Ishikawa (cell line): ENCODE measurements around the gene MBD3.

Source experiments
- CREB1 ChIP-seq: IDR thresholded peaks from 2 replicates; pipeline ENCODE4 v1.6.1; 2012; ENCODE audit warnings: low read depth
- NFIC ChIP-seq: IDR thresholded peaks from 2 replicates; pipeline ENCODE4 v1.6.1; 2012
- RAD21 ChIP-seq: IDR thresholded peaks from 2 replicates; pipeline ENCODE4 v1.6.1; 2012; ENCODE audit warnings: low read depth
- TAF1 ChIP-seq: IDR thresholded peaks from 2 replicates; pipeline ENCODE4 v1.6.1; 2012; ENCODE audit warnings: low read depth, mild to moderate bottlenecking
- USF1 ChIP-seq: IDR thresholded peaks from 2 replicates; pipeline ENCODE4 v1.6.1; 2012
- YY1 ChIP-seq: IDR thresholded peaks from 2 replicates; pipeline ENCODE4 v1.6.1; 2012; ENCODE audit warnings: low read depth
- TF ChIP-seq, protein P1 (sequence below): IDR thresholded peaks from 2 replicates; pipeline ENCODE4 v1.6.1; 2012; ENCODE audit warnings: low read depth, mild to moderate bottlenecking

DNA sequence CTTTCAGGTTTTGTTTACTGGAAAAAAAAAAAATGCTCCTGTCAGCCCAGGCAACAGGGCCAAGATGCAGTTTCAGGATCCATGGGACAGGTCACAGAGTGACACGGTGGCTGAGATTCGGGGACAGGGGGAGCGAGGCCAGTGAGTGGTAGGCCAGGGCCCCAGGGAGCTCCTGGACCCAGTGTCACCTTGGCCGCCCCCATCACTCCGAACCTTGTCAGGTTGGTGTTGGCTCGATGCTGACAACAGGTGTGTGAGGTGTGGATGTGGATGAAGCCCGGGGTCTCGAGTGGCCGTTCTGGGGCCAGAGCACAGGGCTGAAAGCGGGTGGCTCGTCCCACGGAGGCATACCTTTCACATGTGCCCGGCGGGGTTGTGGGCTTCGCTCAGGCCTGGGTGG, 18.7 kb upstream of the MBD3 start:
- TF ChIP-seq CREB1: no peak
- TF ChIP-seq YY1: no peak
- TF ChIP-seq, protein P1, sequence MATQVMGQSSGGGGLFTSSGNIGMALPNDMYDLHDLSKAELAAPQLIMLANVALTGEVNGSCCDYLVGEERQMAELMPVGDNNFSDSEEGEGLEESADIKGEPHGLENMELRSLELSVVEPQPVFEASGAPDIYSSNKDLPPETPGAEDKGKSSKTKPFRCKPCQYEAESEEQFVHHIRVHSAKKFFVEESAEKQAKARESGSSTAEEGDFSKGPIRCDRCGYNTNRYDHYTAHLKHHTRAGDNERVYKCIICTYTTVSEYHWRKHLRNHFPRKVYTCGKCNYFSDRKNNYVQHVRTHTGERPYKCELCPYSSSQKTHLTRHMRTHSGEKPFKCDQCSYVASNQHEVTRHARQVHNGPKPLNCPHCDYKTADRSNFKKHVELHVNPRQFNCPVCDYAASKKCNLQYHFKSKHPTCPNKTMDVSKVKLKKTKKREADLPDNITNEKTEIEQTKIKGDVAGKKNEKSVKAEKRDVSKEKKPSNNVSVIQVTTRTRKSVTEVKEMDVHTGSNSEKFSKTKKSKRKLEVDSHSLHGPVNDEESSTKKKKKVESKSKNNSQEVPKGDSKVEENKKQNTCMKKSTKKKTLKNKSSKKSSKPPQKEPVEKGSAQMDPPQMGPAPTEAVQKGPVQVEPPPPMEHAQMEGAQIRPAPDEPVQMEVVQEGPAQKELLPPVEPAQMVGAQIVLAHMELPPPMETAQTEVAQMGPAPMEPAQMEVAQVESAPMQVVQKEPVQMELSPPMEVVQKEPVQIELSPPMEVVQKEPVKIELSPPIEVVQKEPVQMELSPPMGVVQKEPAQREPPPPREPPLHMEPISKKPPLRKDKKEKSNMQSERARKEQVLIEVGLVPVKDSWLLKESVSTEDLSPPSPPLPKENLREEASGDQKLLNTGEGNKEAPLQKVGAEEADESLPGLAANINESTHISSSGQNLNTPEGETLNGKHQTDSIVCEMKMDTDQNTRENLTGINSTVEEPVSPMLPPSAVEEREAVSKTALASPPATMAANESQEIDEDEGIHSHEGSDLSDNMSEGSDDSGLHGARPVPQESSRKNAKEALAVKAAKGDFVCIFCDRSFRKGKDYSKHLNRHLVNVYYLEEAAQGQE: no peak
- no peak for TF ChIP-seq NFIC
- no peak for TF ChIP-seq RAD21
- TF ChIP-seq TAF1: no peak
- TF ChIP-seq USF1: no peak
